HEK293T (cell line): Measurements from ENCODE around the gene GRPEL2.

Source experiments
- ARNT ChIP-seq: fragments of 450-650 bp; IDR thresholded peaks from 2 replicates; pipeline ENCODE4 v1.6.1; 2017; ENCODE audit warnings: mild to moderate bottlenecking
- BHLHE40 ChIP-seq: fragments of 450-650 bp; IDR thresholded peaks from 2 replicates; pipeline ENCODE4 v1.6.1; 2016; ENCODE audit warnings: mild to moderate bottlenecking, moderate library complexity, borderline replicate concordance
- CTBP1 ChIP-seq: fragments of 450-650 bp; IDR thresholded peaks from 2 replicates; pipeline ENCODE4 v1.6.1; 2016; ENCODE audit warnings: borderline replicate concordance
- ELF4 ChIP-seq: fragments of 450-650 bp; IDR thresholded peaks from 2 replicates; pipeline ENCODE4 v1.6.1; 2017; ENCODE audit warnings: antibody characterized with exemption
- FOXA1 ChIP-seq: fragments of 450-650 bp; IDR thresholded peaks from 2 replicates; pipeline ENCODE4 v1.6.1; 2016; ENCODE audit warnings: mild to moderate bottlenecking
- FOXK2 ChIP-seq: fragments of 450-650 bp; IDR thresholded peaks from 2 replicates; pipeline ENCODE4 v1.6.1; 2016; ENCODE audit warnings: mild to moderate bottlenecking
- FOXM1 ChIP-seq: fragments of 450-650 bp; IDR thresholded peaks from 2 replicates; pipeline ENCODE4 v1.6.1; 2017; ENCODE audit warnings: mild to moderate bottlenecking, borderline replicate concordance
- L3MBTL2 ChIP-seq: fragments of 450-650 bp; conservative IDR thresholded peaks from 2 replicates; pipeline ENCODE4 v1.6.1; 2016; ENCODE audit warnings: mild to moderate bottlenecking
- NFRKB ChIP-seq: fragments of 450-650 bp; IDR thresholded peaks from 2 replicates; pipeline ENCODE4 v1.6.1; 2016; ENCODE audit warnings: mild to moderate bottlenecking, moderate library complexity
- SP1 ChIP-seq: fragments of 450-650 bp; IDR thresholded peaks from 2 replicates; pipeline ENCODE4 v1.6.1; 2017
- SUZ12 ChIP-seq: fragments of 450-650 bp; IDR thresholded peaks from 2 replicates; pipeline ENCODE4 v1.6.1; 2016; ENCODE audit warnings: mild to moderate bottlenecking
- TARDBP ChIP-seq: fragments of 450-650 bp; IDR thresholded peaks from 2 replicates; pipeline ENCODE4 v1.6.1; 2016
- TF ChIP-seq, protein P1 (sequence below): fragments of 450-650 bp; IDR thresholded peaks from 2 replicates; pipeline ENCODE4 v1.6.1; 2016

DNA sequence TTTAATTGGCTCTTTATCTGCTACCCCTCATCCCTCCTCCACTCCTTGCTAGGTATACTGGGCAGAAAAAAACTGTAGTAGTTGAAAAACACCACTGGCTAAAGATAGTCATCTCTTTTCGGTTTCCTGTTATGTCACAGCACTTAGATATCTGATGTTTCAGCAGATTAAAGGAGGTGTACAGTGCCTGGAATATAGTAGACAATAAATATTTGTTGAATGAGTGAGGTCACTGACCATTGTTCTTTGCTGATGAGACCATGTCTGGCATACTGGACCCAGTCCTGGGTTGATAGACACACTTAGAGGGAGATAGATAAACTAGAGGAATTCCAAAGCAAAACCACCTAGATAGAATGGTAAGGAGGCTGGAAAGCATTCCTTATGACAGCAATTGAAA, 3.2 kb downstream of the GRPEL2 start:
- TF ChIP-seq BHLHE40: no peak
- TF ChIP-seq FOXM1: no peak
- TF ChIP-seq FOXA1: no peak
- no peak for TF ChIP-seq SP1
- no peak for TF ChIP-seq CTBP1
- TF ChIP-seq FOXK2: no peak
- TF ChIP-seq, protein P1, sequence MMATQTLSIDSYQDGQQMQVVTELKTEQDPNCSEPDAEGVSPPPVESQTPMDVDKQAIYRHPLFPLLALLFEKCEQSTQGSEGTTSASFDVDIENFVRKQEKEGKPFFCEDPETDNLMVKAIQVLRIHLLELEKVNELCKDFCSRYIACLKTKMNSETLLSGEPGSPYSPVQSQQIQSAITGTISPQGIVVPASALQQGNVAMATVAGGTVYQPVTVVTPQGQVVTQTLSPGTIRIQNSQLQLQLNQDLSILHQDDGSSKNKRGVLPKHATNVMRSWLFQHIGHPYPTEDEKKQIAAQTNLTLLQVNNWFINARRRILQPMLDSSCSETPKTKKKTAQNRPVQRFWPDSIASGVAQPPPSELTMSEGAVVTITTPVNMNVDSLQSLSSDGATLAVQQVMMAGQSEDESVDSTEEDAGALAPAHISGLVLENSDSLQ: no peak
- no peak for TF ChIP-seq NFRKB
- no peak for TF ChIP-seq TARDBP
- no peak for TF ChIP-seq ELF4
- no peak for TF ChIP-seq ARNT
- no peak for TF ChIP-seq SUZ12
- no peak for TF ChIP-seq L3MBTL2
